ENCODE results near the gene KCNJ14.

The KCNJ14 gene

GRCh38 chr19:48509467-48510194 lies 54.3 kb downstream of the KCNJ14 start:
- no peak for DNase-seq

- peak; percentile 80 for DNase-seq
These were observed 55.3 kb downstream of the KCNJ14 start for GRCh38 chr19:48510421-48511268.

- DNase-seq, result no peak
These were observed 56.0 kb downstream of the KCNJ14 start for GRCh38 chr19:48511321-48511731.

- DNase-seq, result peak; percentile 59
These were observed 56.6 kb downstream of the KCNJ14 start, which contains the start of gene LMTK3 for GRCh38 chr19:48511800-48512503. TSS of gene LMTK3 (minus strand) at chr19:48511835. CDS start at chr19:48511576, 259 bp downstream.

GRCh38 chr19:48512504-48513288 lies 57.3 kb downstream of the KCNJ14 start:
- DNase-seq, result no peak

- DNase-seq, result peak; percentile 93
These were observed 58.1 kb downstream of the KCNJ14 start for GRCh38 chr19:48513289-48514122.

- no peak for DNase-seq
These were observed 58.7 kb downstream of the KCNJ14 start for GRCh38 chr19:48514123-48514458.

- DNase-seq, result no peak
These were observed 61.2 kb downstream of the KCNJ14 start for GRCh38 chr19:48516536-48516935.
